Activated CD8-positive, alpha-beta T cell treated with anti-CD3 and anti-CD28 coated beads for 36 hours (primary cell): ENCODE results near the gene KLHDC3. TPM values are rescaled to one million over a fixed set of nuclear protein-coding genes. Genes with fewer than 3 reads are reported as not detected.

ENCODE experiments used
- ATAC-seq: fragments of 200-7000 bp; cut with Tn5 transposase; one replicate; pipeline ENCODE4 v1.10.0; 2021; ENCODE audit warnings: mild to moderate bottlenecking, moderate library complexity
- CTCF ChIA-PET: fragments of 350-600 bp; sonication (Branson Sonifier 250); formaldehyde crosslinking; loops from one replicate; lab custom pipeline; 2021; ENCODE audit warnings: antibody characterized with exemption; lab: Charles Lee
- POLR2A ChIA-PET: fragments of 350-600 bp; sonication (Branson Sonifier 250); formaldehyde crosslinking; loops from one replicate; lab custom pipeline; 2021; ENCODE audit warnings: antibody characterized with exemption; lab: Charles Lee
- DNase-seq: peaks from one replicate; pipeline ENCODE4 v3.0.0-alpha.2; 2020
- H3K27ac Mint-ChIP-seq: one replicate; pipeline ENCODE4 v1.8.0; 2021; ENCODE audit warnings: mild to moderate bottlenecking, mixed read lengths
- H3K27me3 Mint-ChIP-seq: one replicate; pipeline ENCODE4 v1.8.0; 2021; ENCODE audit warnings: mixed read lengths
- H3K36me3 Mint-ChIP-seq: one replicate; pipeline ENCODE4 v1.8.0; 2021; ENCODE audit warnings: low read depth, mixed read lengths
- H3K4me1 Mint-ChIP-seq: one replicate; pipeline ENCODE4 v1.8.0; 2021; ENCODE audit warnings: low read depth, mixed read lengths
- H3K4me3 Mint-ChIP-seq: one replicate; pipeline ENCODE4 v1.8.0; 2021; ENCODE audit warnings: mild to moderate bottlenecking, moderate library complexity, mixed read lengths
- H3K9me3 Mint-ChIP-seq: one replicate; pipeline ENCODE4 v1.8.0; 2021; ENCODE audit warnings: mixed read lengths
- CTCF ChIP-seq: fragments of 200-600 bp; IDR thresholded peaks from one replicate; pipeline ENCODE4 v1.8.0; 2022; ENCODE audit warnings: antibody characterized with exemption, mild to moderate bottlenecking
- intact Hi-C: fragments of 100-400 bp; cut with micrococcal nuclease; formaldehyde crosslinking; loops from one replicate; pipeline ENCODE4 v1.10.0; 2022
- total RNA-seq, 2 experiments: library from RNA; stranded (reverse); gene quantifications; one replicate each; pipeline ENCODE4 v1.2.3, GENCODE V29; 2021

KLHDC3 gene
- total RNA-seq, 2 experiments from 2014 or later = 58.6 to 64.0 TPM

- H3K4me1 Mint-ChIP-seq = peaks cover 22% of the 10 kb centered on the region
- CTCF ChIA-PET = interaction anchor here (1.0 kb wide), 1 partner anchor 119 kb away, joined by 3 read pairs; no protein-coding TSS in a partner anchor
- H3K9me3 Mint-ChIP-seq = no peaks in the 10 kb centered on the region
- no peak for ATAC-seq
- TF ChIP-seq CTCF = no peak
- H3K4me3 Mint-ChIP-seq = peak overlapping the region; percentile 0
- DNase-seq = no peak
- peaks cover 43% of the 10 kb centered on the region for H3K36me3 Mint-ChIP-seq
- intact Hi-C loops = no loop called here
- H3K27me3 Mint-ChIP-seq = no peaks in the 10 kb centered on the region
- H3K27ac Mint-ChIP-seq = peak overlapping the region; percentile 77
- POLR2A ChIA-PET = interaction anchor here (0.8 to 1.9 kb wide), 2 partner anchors 10 to 199 kb away, joined by 3 to 9 read pairs; partner anchors contain the start of gene KLHDC3
Measured at GRCh38 chr6:43024436-43024835, 10.4 kb downstream of the KLHDC3 start.

- H3K4me3 Mint-ChIP-seq = no peak overlapping the region
- ATAC-seq (no peak), DNase-seq (no peak)
- H3K4me1 Mint-ChIP-seq = peaks cover 14% of the 10 kb centered on the region
- H3K36me3 Mint-ChIP-seq = peaks cover 46% of the 10 kb centered on the region
- H3K27me3 Mint-ChIP-seq = no peaks in the 10 kb centered on the region
- intact Hi-C loops = no loop called here
- POLR2A ChIA-PET = no interaction called here
- no peak overlapping the region for H3K27ac Mint-ChIP-seq
- CTCF ChIA-PET = interaction anchor here (1.8 kb wide), 1 partner anchor 117 kb away, joined by 5 read pairs; no protein-coding TSS in a partner anchor
- TF ChIP-seq CTCF = no peak
- H3K9me3 Mint-ChIP-seq = no peaks in the 10 kb centered on the region
Measured at GRCh38 chr6:43026365-43026764, 12.3 kb downstream of the KLHDC3 start.

GRCh38 chr6:43029120-43029519 lies 15.1 kb downstream of the KLHDC3 start:
- peaks cover 56% of the 10 kb centered on the region for H3K36me3 Mint-ChIP-seq
- intact Hi-C loops = no loop called here
- ChIA-PET CTCF (interaction anchor here (0.8 to 1.4 kb wide), 3 partner anchors 14 to 128 kb away, joined by 3 to 4 read pairs (median 3); no protein-coding TSS in a partner anchor), POLR2A (interaction anchor here (0.6 to 1.3 kb wide), 2 partner anchors 14 to 111 kb away, joined by 3 to 5 read pairs; partner anchors contain the start of gene KLHDC3)
- peaks cover 13% of the 10 kb centered on the region for H3K4me1 Mint-ChIP-seq
- no peak for TF ChIP-seq CTCF
- H3K27me3 Mint-ChIP-seq = no peaks in the 10 kb centered on the region
- ATAC-seq = no peak
- DNase-seq = no peak
- H3K9me3 Mint-ChIP-seq = no peaks in the 10 kb centered on the region
- no peak overlapping the region for H3K27ac Mint-ChIP-seq
- H3K4me3 Mint-ChIP-seq = no peak overlapping the region

GRCh38 chr6:43032326-43032725 lies 18.3 kb downstream of the KLHDC3 start:
- Mint-ChIP-seq H3K27me3 (no peaks in the 10 kb centered on the region), H3K9me3 (no peaks in the 10 kb centered on the region), H3K27ac (no peak overlapping the region), H3K4me1 (peaks cover 4% of the 10 kb centered on the region), H3K4me3 (no peak overlapping the region), H3K36me3 (peaks cover 37% of the 10 kb centered on the region)
- no peak for ATAC-seq
- TF ChIP-seq CTCF = no peak
- DNase-seq = no peak
- ChIA-PET CTCF (no interaction called here), POLR2A (interaction anchor here (0.6 to 2.2 kb wide), 4 partner anchors 11 to 772 kb away, joined by 3 to 8 read pairs (median 3); partner anchors contain the start of gene RRP36)
- intact Hi-C loops = no loop called here

GRCh38 chr6:43033496-43034189 lies 19.6 kb downstream of the KLHDC3 start:
- Mint-ChIP-seq H3K27me3 (no peaks in the 10 kb centered on the region), H3K36me3 (peaks cover 35% of the 10 kb centered on the region), H3K4me3 (no peak overlapping the region), H3K27ac (peak overlapping the region; percentile 49), H3K9me3 (no peaks in the 10 kb centered on the region), H3K4me1 (peaks cover 4% of the 10 kb centered on the region)
- POLR2A ChIA-PET = interaction anchor here (2.2 kb wide), 1 partner anchor 12 kb away, joined by 8 read pairs; the partner anchor contains the start of gene RRP36
- CTCF ChIA-PET = interaction anchor here (0.8 kb wide), 1 partner anchor 23 kb away, joined by 3 read pairs; no protein-coding TSS in a partner anchor
- no peak for ATAC-seq
- no peak for DNase-seq
- intact Hi-C loops = no loop called here
- TF ChIP-seq CTCF = no peak
